Chondrocyte (in vitro differentiated cells): ENCODE measurements around the gene HLA-C. TPM values are rescaled to one million over a fixed set of nuclear protein-coding genes. Genes with fewer than 3 reads are reported as not detected.

Experiments used
- DNase-seq: peaks from one replicate; pipeline ENCODE4 v3.0.0; 2021; ENCODE audit warnings: mixed read lengths, low spot score
- H3K27ac Mint-ChIP-seq: one replicate; pipeline ENCODE4 v1.8.0; 2021; ENCODE audit warnings: mild to moderate bottlenecking, moderate library complexity, mixed read lengths; ENCODE audit not compliant: unreplicated experiment
- H3K27me3 Mint-ChIP-seq: 2 replicates; pipeline ENCODE4 v1.8.0; 2021; ENCODE audit warnings: low read depth, mixed read lengths
- H3K36me3 Mint-ChIP-seq: 2 replicates; pipeline ENCODE4 v1.8.0; 2021; ENCODE audit warnings: low read depth, mixed read lengths
- H3K4me1 Mint-ChIP-seq: 2 replicates; pipeline ENCODE4 v1.8.0; 2021; ENCODE audit warnings: low read depth, mild to moderate bottlenecking, mixed read lengths
- H3K4me3 Mint-ChIP-seq: one replicate; pipeline ENCODE4 v1.8.0; 2021; ENCODE audit warnings: mild to moderate bottlenecking, moderate library complexity, mixed read lengths; ENCODE audit not compliant: unreplicated experiment
- H3K9me3 Mint-ChIP-seq: 2 replicates; pipeline ENCODE4 v1.8.0; 2021; ENCODE audit warnings: low read depth, mixed read lengths
- CTCF ChIP-seq: fragments of 200-600 bp; sonication (generic); IDR thresholded peaks from 2 replicates; pipeline ENCODE4 v1.5.0; 2021; ENCODE audit warnings: antibody characterized with exemption, mild to moderate bottlenecking, moderate library complexity
- total RNA-seq: library from RNA; stranded (reverse); gene quantifications from 3 replicates; pipeline ENCODE4 v1.2.1, GENCODE V29; 2021

The HLA-C gene
- total RNA-seq, 1 donor from 2014 or later: 176 TPM

GRCh38 chr6:31228476-31228875 lies 43.4 kb downstream of the HLA-C start:
- TF ChIP-seq CTCF: no peak
- no peak for DNase-seq
- Mint-ChIP-seq H3K4me1 (no peaks in the 10 kb centered on the region), H3K27ac (no peak overlapping the region), H3K9me3 (no peaks in the 10 kb centered on the region), H3K27me3 (peaks cover 45% of the 10 kb centered on the region), H3K36me3 (no peaks in the 10 kb centered on the region), H3K4me3 (no peak overlapping the region)

GRCh38 chr6:31227143-31227542 lies 44.7 kb downstream of the HLA-C start:
- no peak for DNase-seq
- Mint-ChIP-seq H3K27me3 (peaks cover 36% of the 10 kb centered on the region), H3K4me1 (no peaks in the 10 kb centered on the region), H3K27ac (no peak overlapping the region), H3K36me3 (no peaks in the 10 kb centered on the region), H3K4me3 (no peak overlapping the region), H3K9me3 (no peaks in the 10 kb centered on the region)
- no peak for TF ChIP-seq CTCF

- H3K4me1 Mint-ChIP-seq: no peaks in the 10 kb centered on the region
- no peak overlapping the region for H3K27ac Mint-ChIP-seq
- DNase-seq: no peak
- no peak overlapping the region for H3K4me3 Mint-ChIP-seq
- H3K9me3 Mint-ChIP-seq: no peaks in the 10 kb centered on the region
- no peaks in the 10 kb centered on the region for H3K36me3 Mint-ChIP-seq
- TF ChIP-seq CTCF: no peak
- H3K27me3 Mint-ChIP-seq: peaks cover 29% of the 10 kb centered on the region
These were observed 46.2 kb downstream of the HLA-C start for GRCh38 chr6:31225735-31226134.

GRCh38 chr6:31222496-31222895 lies 49.4 kb downstream of the HLA-C start:
- Mint-ChIP-seq H3K4me3 (no peak overlapping the region), H3K27me3 (peaks cover 30% of the 10 kb centered on the region), H3K4me1 (no peaks in the 10 kb centered on the region), H3K27ac (no peak overlapping the region), H3K36me3 (no peaks in the 10 kb centered on the region), H3K9me3 (no peaks in the 10 kb centered on the region)
- no peak for TF ChIP-seq CTCF
- DNase-seq: no peak

Other genes with a start within 250 kb of the HLA-C start
- gene C6orf15, start 159.5 kb downstream of the HLA-C start, total RNA-seq: 0.37 TPM in 1 of 3 replicates, not detected in the others
- 4.2 to 6.0 TPM (median 5.5 TPM) in 3 replicates for gene PSORS1C1, start 157.3 kb downstream of the HLA-C start, total RNA-seq
- 0.12 TPM in 1 of 3 replicates, not detected in the others for gene CDSN, start 151.6 kb downstream of the HLA-C start, total RNA-seq
- gene PSORS1C2, start 133.0 kb downstream of the HLA-C start, total RNA-seq: not detected in 3 replicates
- 11.2 to 18.3 TPM (median 13.4 TPM) in 3 replicates for gene CCHCR1, start 114.3 kb downstream of the HLA-C start, total RNA-seq
- 7.4 to 22.4 TPM (median 7.9 TPM) in 3 replicates for gene TCF19, start 113.5 kb downstream of the HLA-C start, total RNA-seq
- 1.2 to 1.6 TPM in 2 of 3 replicates, not detected in the other for gene POU5F1, start 101.4 kb downstream of the HLA-C start, total RNA-seq
- gene HLA-B, start 85.1 kb upstream of the HLA-C start, total RNA-seq: 149 to 216 TPM (median 206 TPM) in 3 replicates
- gene MICA, start 131.5 kb upstream of the HLA-C start, total RNA-seq: 54.6 to 56.8 TPM (median 56.3 TPM) in 3 replicates
- gene MICB, start 226.1 kb upstream of the HLA-C start, total RNA-seq: 7.8 to 9.4 TPM (median 9.0 TPM) in 3 replicates